H1 (cell line): ENCODE data around the gene GPR42.

Experiments used
- BCL11A ChIP-seq, 2 experiments: IDR thresholded peaks; one replicate each; pipeline ENCODE4 v1.6.1; 2011; ENCODE audit warnings: low read depth in 2 of 2, low read length in 2 of 2, mild to moderate bottlenecking in 2 of 2
- BRCA1 ChIP-seq: IDR thresholded peaks from 2 replicates; pipeline ENCODE4 v1.6.1; 2012; ENCODE audit warnings: low read depth, low read length, improper control_type of control experiment
- GTF2F1 ChIP-seq: IDR thresholded peaks from 2 replicates; pipeline ENCODE4 v1.6.1; 2012; ENCODE audit warnings: low read depth, low read length, improper control_type of control experiment, borderline replicate concordance
- PHF8 ChIP-seq: fragments of 200-600 bp; sonication (generic); conservative IDR thresholded peaks from 2 replicates; pipeline ENCODE4 v1.7.1; 2012; ENCODE audit warnings: low read depth, mild to moderate bottlenecking, inconsistent platforms, low read length, moderate library complexity
- POLR2A ChIP-seq, 2 experiments: IDR thresholded peaks; 1 replicate in 1 of 2; 2 replicates in 1 of 2; pipeline ENCODE4 v1.6.1; 2011; ENCODE audit warnings: low read depth in 2 of 2, low read length in 2 of 2, mild to moderate bottlenecking in 2 of 2; ENCODE audit errors: control extremely low read depth in 1 of 2
- POLR2AphosphoS5 ChIP-seq: IDR thresholded peaks from 2 replicates; pipeline ENCODE4 v1.6.1; 2011; ENCODE audit warnings: low read depth, low read length
- RAD21 ChIP-seq, 2 experiments: IDR thresholded peaks in 1 of 2; conservative IDR thresholded peaks in 1 of 2; 2 replicates each; pipeline ENCODE4 v1.6.1; 2011; ENCODE audit warnings: low read depth in 2 of 2, low read length in 2 of 2, improper control_type of control experiment in 1 of 2, inconsistent platforms in 1 of 2, mild to moderate bottlenecking in 1 of 2, moderate library complexity in 1 of 2
- RFX5 ChIP-seq: IDR thresholded peaks from 2 replicates; pipeline ENCODE4 v1.6.1; 2011; ENCODE audit warnings: low read depth, low read length, improper control_type of control experiment, borderline replicate concordance
- YY1 ChIP-seq: IDR thresholded peaks from 2 replicates; pipeline ENCODE4 v1.6.1; 2011; ENCODE audit warnings: low read depth, mild to moderate bottlenecking, low read length
- TF ChIP-seq, protein P1 (sequence below), 3 experiments: IDR thresholded peaks; 1 replicate in 2 of 3; 2 replicates in 1 of 3; pipeline versions ENCODE4 v1.5.1 to v1.6.1; 2011; ENCODE audit warnings: low read length in 3 of 3, mild to moderate bottlenecking in 3 of 3, inconsistent platforms in 2 of 3, low read depth in 1 of 3, moderate library complexity in 1 of 3; ENCODE audit not compliant: insufficient read depth in 1 of 3; ENCODE audit errors: control extremely low read depth in 1 of 3

DNA sequence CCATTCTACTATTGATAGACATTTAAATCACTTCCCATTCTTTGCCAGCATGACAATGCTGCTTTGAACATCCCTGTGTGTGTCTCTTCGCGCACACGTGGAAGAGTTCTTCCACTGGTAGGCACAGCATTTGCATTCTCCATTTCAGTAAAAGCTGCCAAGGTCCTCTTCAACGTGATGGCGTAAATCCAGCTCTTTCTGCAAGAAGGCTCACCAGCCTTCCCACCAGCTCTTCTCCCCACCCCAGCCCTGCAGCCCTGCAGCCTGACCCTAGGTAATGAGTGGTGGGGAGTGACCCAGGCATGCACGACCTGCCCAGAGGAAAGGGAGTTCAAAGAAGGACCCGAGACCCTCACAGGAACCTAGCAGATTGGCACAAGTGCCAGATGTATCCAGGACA, 45.5 kb downstream of the GPR42 start:
- TF ChIP-seq BRCA1 (no peak), YY1 (no peak), POLR2A (IDR thresholded peaks at IDR 0.05; ENCODE audit: control extremely low read depth in 1 of 2, low read depth in 2 of 2, low read length in 2 of 2) (no peak), POLR2AphosphoS5 (no peak), RAD21 (IDR thresholded peaks at IDR 0.05 in 1 of 2, conservative IDR thresholded peaks at IDR 0.05 in 1 of 2; ENCODE audit: low read depth in 2 of 2, low read length in 2 of 2) (no peak), GTF2F1 (no peak), PHF8 (no peak), RFX5 (no peak), BCL11A (IDR thresholded peaks at IDR 0.05; ENCODE audit: low read depth in 2 of 2, low read length in 2 of 2) (no peak)
- TF ChIP-seq, protein P1, sequence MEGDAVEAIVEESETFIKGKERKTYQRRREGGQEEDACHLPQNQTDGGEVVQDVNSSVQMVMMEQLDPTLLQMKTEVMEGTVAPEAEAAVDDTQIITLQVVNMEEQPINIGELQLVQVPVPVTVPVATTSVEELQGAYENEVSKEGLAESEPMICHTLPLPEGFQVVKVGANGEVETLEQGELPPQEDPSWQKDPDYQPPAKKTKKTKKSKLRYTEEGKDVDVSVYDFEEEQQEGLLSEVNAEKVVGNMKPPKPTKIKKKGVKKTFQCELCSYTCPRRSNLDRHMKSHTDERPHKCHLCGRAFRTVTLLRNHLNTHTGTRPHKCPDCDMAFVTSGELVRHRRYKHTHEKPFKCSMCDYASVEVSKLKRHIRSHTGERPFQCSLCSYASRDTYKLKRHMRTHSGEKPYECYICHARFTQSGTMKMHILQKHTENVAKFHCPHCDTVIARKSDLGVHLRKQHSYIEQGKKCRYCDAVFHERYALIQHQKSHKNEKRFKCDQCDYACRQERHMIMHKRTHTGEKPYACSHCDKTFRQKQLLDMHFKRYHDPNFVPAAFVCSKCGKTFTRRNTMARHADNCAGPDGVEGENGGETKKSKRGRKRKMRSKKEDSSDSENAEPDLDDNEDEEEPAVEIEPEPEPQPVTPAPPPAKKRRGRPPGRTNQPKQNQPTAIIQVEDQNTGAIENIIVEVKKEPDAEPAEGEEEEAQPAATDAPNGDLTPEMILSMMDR (IDR thresholded peaks at IDR 0.05; ENCODE audit: control extremely low read depth in 1 of 3, insufficient read depth in 1 of 3, low read depth in 1 of 3, low read length in 3 of 3), result no peak
